ENCODE data around the gene STK32C. TPM values are rescaled to one million over a fixed set of nuclear protein-coding genes. Genes with fewer than 3 reads are reported as not detected.

STK32C gene
- total RNA-seq, 2 experiments from 2014 or later: 19.1 to 21.1 TPM

DNA sequence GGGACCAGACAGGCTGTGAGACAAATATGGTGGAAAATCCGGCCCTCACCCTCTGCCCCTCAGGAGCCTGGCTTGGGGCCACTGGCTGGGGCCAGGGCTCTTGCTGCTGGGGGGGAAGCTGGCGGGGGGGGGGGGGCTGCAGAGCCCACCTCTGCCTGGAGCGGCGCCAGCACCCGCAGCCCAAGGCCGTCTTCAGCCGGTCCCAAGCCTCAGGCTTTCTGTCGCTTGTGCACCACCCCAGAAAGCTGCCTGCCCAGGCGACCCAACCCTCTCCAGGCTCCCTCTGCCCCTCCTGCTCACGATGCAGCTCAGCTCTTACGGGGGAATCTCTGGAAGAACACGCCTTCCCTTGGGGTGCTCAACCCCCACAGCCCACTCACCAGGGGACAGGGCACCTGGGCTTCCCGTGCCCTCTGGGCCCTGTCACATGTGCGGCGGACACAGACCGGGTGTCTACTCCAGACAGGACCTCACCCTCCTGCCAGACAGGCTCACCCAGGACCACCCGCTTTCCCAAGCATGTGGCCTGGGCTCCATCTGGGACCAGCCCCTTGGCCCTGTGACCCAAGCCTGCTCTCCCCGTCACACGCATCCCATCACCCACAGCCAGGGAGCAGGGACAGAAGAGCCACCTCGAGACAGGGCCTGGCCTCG, 77.1 kb downstream of the STK32C start:
- peak overlapping the region; percentile 94 for H3K27ac Mint-ChIP-seq
- peak overlapping the region; percentile 66 for H3K4me3 Mint-ChIP-seq
- DNase-seq: no peak
- H3K27me3 Mint-ChIP-seq (ENCODE audit: low read depth): no peaks in the 10 kb centered on the region
- ChIA-PET CTCF (no interaction called here), POLR2A (interaction anchor here (1.4 kb wide), 1 partner anchor 24 kb away, joined by 4 read pairs; no protein-coding TSS in a partner anchor)
- H3K36me3 Mint-ChIP-seq (ENCODE audit: low read depth): no peaks in the 10 kb centered on the region
- no peak for ATAC-seq
- H3K4me1 Mint-ChIP-seq (ENCODE audit: low read depth): peaks cover 44% of the 10 kb centered on the region
- H3K9me3 Mint-ChIP-seq (ENCODE audit: insufficient read depth): no peaks in the 10 kb centered on the region

- peak; percentile 76 for ATAC-seq
- ChIA-PET POLR2A (interaction anchor here (1.4 kb wide), 1 partner anchor 25 kb away, joined by 4 read pairs; no protein-coding TSS in a partner anchor), CTCF (interaction anchor here (1.4 kb wide), 1 partner anchor 125 kb away, joined by 3 read pairs; no protein-coding TSS in a partner anchor)
- no peaks in the 10 kb centered on the region for H3K36me3 Mint-ChIP-seq (ENCODE audit: low read depth)
- peak overlapping the region; percentile 94 for H3K27ac Mint-ChIP-seq
- H3K4me1 Mint-ChIP-seq (ENCODE audit: low read depth): peaks cover 44% of the 10 kb centered on the region
- H3K4me3 Mint-ChIP-seq: peak overlapping the region; percentile 66
- H3K9me3 Mint-ChIP-seq (ENCODE audit: insufficient read depth): no peaks in the 10 kb centered on the region
- DNase-seq: peak; percentile 75
- no peaks in the 10 kb centered on the region for H3K27me3 Mint-ChIP-seq (ENCODE audit: low read depth)
Observed at GRCh38 chr10:132229834-132230556, 77.8 kb downstream of the STK32C start.

DNA sequence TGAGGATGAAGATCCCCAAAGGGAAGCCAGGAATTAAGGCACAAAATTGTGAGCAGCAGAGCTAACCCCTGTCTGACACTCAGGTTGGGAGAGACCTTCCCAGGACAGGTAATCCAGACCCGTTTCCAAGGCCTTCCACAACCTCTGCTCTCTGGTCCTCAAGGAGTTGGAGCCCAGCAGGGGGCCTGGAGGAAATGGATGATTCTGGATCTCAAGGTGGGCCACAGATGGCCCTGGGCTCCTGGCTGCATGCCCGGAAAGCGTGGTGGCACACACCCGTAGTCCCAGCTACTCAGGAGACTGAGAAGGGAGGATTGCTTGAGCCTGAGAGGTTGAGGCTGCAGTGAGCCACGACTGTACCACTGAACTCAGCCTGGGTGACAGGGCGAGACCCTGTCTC, 78.7 kb downstream of the STK32C start:
- POLR2A ChIA-PET: no interaction called here
- peak overlapping the region; percentile 77 for H3K27ac Mint-ChIP-seq
- H3K4me3 Mint-ChIP-seq: no peak overlapping the region
- peaks cover 44% of the 10 kb centered on the region for H3K4me1 Mint-ChIP-seq (ENCODE audit: low read depth)
- CTCF ChIA-PET: interaction anchor here (1.4 kb wide), 1 partner anchor 126 kb away, joined by 3 read pairs; no protein-coding TSS in a partner anchor
- H3K9me3 Mint-ChIP-seq (ENCODE audit: insufficient read depth): no peaks in the 10 kb centered on the region
- no peak for DNase-seq
- ATAC-seq: no peak
- no peaks in the 10 kb centered on the region for H3K27me3 Mint-ChIP-seq (ENCODE audit: low read depth)
- H3K36me3 Mint-ChIP-seq (ENCODE audit: low read depth): no peaks in the 10 kb centered on the region

GRCh38 chr10:132228616-132229015, 79.1 kb downstream of the STK32C start:
- Mint-ChIP-seq H3K27ac (peak overlapping the region; percentile 77), H3K36me3 (ENCODE audit: low read depth) (no peaks in the 10 kb centered on the region), H3K4me1 (ENCODE audit: low read depth) (peaks cover 44% of the 10 kb centered on the region), H3K27me3 (ENCODE audit: low read depth) (no peaks in the 10 kb centered on the region), H3K4me3 (no peak overlapping the region), H3K9me3 (ENCODE audit: insufficient read depth) (no peaks in the 10 kb centered on the region)
- CTCF ChIA-PET: no interaction called here
- POLR2A ChIA-PET: no interaction called here
- DNase-seq (no peak), ATAC-seq (no peak)

- Mint-ChIP-seq H3K27me3 (ENCODE audit: low read depth) (no peaks in the 10 kb centered on the region), H3K27ac (no peak overlapping the region), H3K4me1 (ENCODE audit: low read depth) (peaks cover 42% of the 10 kb centered on the region), H3K9me3 (ENCODE audit: insufficient read depth) (no peaks in the 10 kb centered on the region), H3K36me3 (ENCODE audit: low read depth) (no peaks in the 10 kb centered on the region), H3K4me3 (no peak overlapping the region)
- ChIA-PET POLR2A (no interaction called here), CTCF (no interaction called here)
- ATAC-seq: no peak
- no peak for DNase-seq
Observed at GRCh38 chr10:132227851-132228390, 79.8 kb downstream of the STK32C start.

DNA sequence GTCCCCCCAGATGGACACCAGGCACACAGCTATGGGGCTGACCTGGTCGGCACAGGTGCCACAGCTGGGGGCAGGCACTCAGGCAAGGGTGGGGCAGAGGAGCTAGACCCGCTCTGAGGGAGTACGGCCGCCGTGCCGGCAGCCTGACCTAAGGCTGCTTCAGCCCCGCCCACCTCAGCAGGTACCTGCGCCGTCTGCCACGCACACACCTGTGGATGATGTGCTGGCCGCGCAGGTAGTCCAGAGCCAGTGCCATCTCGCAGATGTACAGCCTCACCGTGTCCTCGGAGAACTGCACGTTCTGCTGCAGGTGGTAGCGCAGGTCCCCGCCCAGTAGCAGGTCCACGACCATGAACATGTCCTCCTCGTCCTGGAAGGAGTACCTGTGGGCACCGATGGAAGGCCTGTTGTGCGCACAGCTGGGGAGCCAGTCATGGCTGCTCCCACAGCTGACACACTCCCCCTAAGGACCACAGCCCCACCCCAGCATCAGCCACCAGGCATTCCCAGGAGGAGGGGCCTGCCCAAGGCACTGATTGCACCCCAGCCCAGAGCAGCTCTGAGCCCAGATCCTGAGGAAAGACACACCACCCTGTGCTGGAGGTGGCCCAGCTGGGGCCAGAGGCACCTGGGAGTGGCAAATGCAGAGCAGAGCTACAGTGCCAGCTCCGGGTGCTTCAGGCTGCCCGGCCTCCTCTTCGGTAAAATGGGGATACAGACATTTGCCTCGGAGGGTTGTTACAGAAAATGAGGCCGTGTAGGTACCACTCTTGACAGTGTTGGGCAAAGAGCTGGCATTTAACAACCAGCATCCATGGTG, 81.0 kb downstream of the STK32C start:
- ATAC-seq (no peak), DNase-seq (no peak)
- ChIA-PET CTCF (interaction anchor here (0.9 kb wide), 1 partner anchor 126 kb away, joined by 3 read pairs; no protein-coding TSS in a partner anchor), POLR2A (interaction anchor here (0.9 kb wide), 1 partner anchor 13 kb away, joined by 3 read pairs; no protein-coding TSS in a partner anchor)
- Mint-ChIP-seq H3K4me1 (ENCODE audit: low read depth) (peaks cover 31% of the 10 kb centered on the region), H3K4me3 (no peak overlapping the region), H3K36me3 (ENCODE audit: low read depth) (no peaks in the 10 kb centered on the region), H3K27ac (peak overlapping the region; percentile 3), H3K27me3 (ENCODE audit: low read depth) (no peaks in the 10 kb centered on the region), H3K9me3 (ENCODE audit: insufficient read depth) (no peaks in the 10 kb centered on the region)

- H3K36me3 Mint-ChIP-seq (ENCODE audit: low read depth): no peaks in the 10 kb centered on the region
- no peaks in the 10 kb centered on the region for H3K9me3 Mint-ChIP-seq (ENCODE audit: insufficient read depth)
- H3K27ac Mint-ChIP-seq: no peak overlapping the region
- H3K4me3 Mint-ChIP-seq: no peak overlapping the region
- H3K4me1 Mint-ChIP-seq (ENCODE audit: low read depth): peaks cover 22% of the 10 kb centered on the region
- ChIA-PET CTCF (interaction anchor here (0.9 kb wide), 1 partner anchor 127 kb away, joined by 3 read pairs; no protein-coding TSS in a partner anchor), POLR2A (no interaction called here)
- no peak for DNase-seq
- no peaks in the 10 kb centered on the region for H3K27me3 Mint-ChIP-seq (ENCODE audit: low read depth)
- no peak for ATAC-seq
Observed at GRCh38 chr10:132225849-132226205, 81.9 kb downstream of the STK32C start.

- no peak for ATAC-seq
- no peak for DNase-seq
- Mint-ChIP-seq H3K27me3 (ENCODE audit: low read depth) (no peaks in the 10 kb centered on the region), H3K9me3 (ENCODE audit: insufficient read depth) (no peaks in the 10 kb centered on the region), H3K36me3 (ENCODE audit: low read depth) (no peaks in the 10 kb centered on the region), H3K4me1 (ENCODE audit: low read depth) (peaks cover 19% of the 10 kb centered on the region), H3K4me3 (no peak overlapping the region), H3K27ac (no peak overlapping the region)
- ChIA-PET POLR2A (no interaction called here), CTCF (no interaction called here)
Observed at GRCh38 chr10:132225073-132225848, 82.5 kb downstream of the STK32C start.

GRCh38 chr10:132224343-132225072, 83.2 kb downstream of the STK32C start:
- Mint-ChIP-seq H3K9me3 (ENCODE audit: insufficient read depth) (no peaks in the 10 kb centered on the region), H3K27me3 (ENCODE audit: low read depth) (no peaks in the 10 kb centered on the region), H3K4me3 (no peak overlapping the region), H3K4me1 (ENCODE audit: low read depth) (peaks cover 12% of the 10 kb centered on the region), H3K36me3 (ENCODE audit: low read depth) (no peaks in the 10 kb centered on the region), H3K27ac (no peak overlapping the region)
- DNase-seq: no peak
- ATAC-seq: no peak
- ChIA-PET POLR2A (interaction anchor here (0.6 kb wide), 1 partner anchor 235 kb away, joined by 3 read pairs; no protein-coding TSS in a partner anchor), CTCF (interaction anchor here (1.0 kb wide), 1 partner anchor 129 kb away, joined by 6 read pairs; no protein-coding TSS in a partner anchor)

GRCh38 chr10:132223611-132224342, 84.0 kb downstream of the STK32C start:
- ChIA-PET POLR2A (interaction anchor here (0.6 kb wide), 1 partner anchor 235 kb away, joined by 3 read pairs; no protein-coding TSS in a partner anchor), CTCF (interaction anchor here (1.0 kb wide), 1 partner anchor 129 kb away, joined by 6 read pairs; no protein-coding TSS in a partner anchor)
- Mint-ChIP-seq H3K4me3 (no peak overlapping the region), H3K9me3 (ENCODE audit: insufficient read depth) (no peaks in the 10 kb centered on the region), H3K36me3 (ENCODE audit: low read depth) (no peaks in the 10 kb centered on the region), H3K27ac (no peak overlapping the region), H3K4me1 (ENCODE audit: low read depth) (peaks cover 4% of the 10 kb centered on the region), H3K27me3 (ENCODE audit: low read depth) (no peaks in the 10 kb centered on the region)
- DNase-seq (no peak), ATAC-seq (no peak)
